NCI-H1105 treated with DMSO at 0.1 percent for 48 hours (cell line): ENCODE measurements around the gene MAPK12.

Experiments
- DNase-seq: peaks from one replicate; lab custom pipeline; 2025; lab: John Stamatoyannopoulos, UW

Gene MAPK12

DNA sequence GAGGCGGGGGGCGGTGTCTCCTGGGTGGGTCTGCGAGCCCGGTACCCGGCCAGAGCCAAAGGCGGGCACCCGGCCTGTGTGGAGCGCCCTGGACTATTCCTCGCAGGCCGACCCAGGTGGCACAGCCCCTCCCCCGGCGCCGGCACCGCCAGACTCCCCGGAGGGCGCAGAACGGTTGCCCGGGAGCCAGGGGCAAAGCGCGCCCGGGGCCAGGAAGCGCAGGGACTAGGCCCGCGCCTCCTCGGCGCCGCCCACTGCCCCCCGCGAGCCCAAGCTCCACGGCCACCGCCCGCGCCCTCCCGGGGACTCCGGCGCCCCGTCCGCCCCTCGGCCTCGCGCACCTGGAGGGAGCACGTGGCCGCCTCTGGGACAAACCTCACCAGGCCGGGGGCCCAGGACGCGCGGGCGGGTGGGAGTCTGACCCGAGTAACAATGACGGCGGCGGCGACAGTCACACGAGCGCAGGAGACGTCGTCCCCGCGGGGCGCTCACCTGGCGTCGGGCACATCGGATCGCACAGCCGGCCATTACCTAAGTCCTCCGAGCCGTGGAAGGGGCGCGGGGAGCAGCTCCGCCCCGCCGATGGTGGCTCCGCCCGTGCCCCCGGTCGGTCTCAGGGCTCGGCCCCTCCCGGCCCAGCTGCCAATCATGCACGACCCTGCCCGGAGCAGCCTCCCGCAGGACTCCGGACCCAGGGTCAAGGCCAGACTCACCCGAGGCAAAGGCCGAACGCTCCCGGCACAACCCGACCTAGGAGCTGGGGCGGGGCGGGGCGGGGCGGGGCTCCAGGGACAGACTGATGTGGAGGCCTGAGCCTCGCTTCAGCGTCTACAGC is 38.5 kb upstream of the MAPK12 start:
- no peak for DNase-seq

DNA sequence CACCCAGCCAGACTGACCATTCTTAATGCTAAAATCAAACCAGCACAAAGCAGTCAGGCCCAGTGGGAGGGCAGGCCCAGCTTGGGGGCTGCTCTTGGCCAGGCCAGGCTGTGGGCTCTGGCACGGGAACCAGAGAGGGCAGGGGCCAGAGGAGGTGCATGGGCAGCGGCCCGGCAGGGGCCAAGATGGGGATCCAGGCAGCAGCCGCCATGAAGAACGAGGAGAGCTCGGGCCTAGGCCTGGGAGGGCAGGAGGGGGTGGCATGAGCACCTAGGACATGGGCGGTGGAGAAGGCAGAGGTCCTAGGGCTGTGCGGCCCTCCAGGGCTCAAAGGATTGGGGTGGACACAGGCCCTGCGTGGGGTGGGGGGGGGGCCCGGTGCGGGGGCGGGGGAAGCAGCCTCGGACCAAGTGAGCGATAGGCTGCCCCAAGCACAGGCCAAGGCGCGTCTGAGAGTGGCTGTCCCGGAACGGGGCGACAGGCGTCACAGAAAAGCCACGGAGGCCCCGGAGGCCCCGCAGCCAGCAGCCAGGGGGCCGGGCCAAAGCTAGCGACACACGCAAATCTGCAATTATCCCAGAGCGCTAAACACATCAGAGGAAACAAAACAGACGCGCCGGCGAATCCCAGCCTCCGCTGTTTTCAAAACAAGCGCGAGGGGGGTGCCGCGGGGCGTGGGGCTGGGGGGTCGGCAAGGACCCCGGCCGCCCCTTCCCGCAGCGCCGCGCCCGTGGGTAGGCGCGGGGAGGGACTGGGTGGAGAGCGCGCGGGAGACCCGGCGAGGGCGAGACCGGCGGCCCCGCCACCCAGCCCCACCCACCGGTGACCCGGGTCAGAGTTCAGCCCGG is 37.7 kb upstream of the MAPK12 start:
- DNase-seq = no peak

DNA sequence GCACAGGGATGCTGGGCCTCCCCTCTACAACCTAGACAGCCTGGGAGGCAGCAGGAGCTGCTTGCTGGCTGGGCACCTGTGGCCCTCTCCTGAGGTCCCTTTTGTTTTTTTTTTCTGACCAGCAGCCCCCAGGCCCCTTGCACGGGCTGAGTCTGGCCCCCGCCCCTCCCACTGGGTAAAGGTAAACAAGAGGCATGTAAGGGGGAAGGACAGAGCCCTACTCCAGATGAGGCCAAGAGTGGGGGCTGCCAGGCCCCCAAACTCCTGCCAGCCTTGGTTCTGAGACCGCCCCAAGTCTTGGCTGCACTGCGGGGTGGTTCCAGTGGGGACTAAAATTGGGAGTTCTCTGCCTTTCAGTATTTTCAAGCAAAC is 36.8 kb upstream of the MAPK12 start:
- no peak for DNase-seq

DNA sequence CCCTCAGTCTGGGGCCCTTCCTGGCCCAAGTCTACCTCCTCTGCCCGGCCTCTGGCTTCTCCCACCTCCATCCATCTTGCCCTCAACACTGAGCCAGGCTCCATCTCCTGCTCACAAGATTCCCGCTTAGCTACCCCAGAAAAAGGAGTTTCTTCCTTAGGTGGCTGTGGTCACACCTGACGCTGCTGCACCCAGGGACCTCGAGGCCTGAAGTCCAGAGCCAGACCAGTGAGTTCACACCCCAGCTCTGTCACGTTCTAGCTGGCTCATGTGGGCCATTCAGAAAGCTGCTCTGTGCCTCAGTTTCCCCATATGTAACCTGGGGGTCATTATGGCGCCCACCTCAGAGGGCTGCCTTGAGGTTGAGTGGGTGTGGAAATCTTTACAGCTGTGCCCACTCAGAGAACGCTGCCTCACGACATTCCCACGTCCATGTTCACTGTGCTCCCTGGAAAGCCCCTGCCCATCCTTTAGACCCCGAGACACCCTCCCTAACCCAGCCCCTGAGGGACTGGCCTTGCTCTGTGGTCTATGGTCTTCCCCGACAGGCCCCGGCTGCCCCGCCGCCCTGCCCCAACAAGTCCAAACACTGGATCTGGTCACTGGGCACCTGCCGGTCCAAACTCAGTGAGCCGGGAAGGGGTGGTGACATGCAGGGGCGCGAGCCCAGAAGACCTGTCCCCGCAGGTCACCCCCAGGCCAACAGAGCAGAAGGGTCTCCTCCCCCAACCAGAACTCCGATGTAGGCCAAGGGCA is 36.2 kb upstream of the MAPK12 start:
- DNase-seq = no peak

DNA sequence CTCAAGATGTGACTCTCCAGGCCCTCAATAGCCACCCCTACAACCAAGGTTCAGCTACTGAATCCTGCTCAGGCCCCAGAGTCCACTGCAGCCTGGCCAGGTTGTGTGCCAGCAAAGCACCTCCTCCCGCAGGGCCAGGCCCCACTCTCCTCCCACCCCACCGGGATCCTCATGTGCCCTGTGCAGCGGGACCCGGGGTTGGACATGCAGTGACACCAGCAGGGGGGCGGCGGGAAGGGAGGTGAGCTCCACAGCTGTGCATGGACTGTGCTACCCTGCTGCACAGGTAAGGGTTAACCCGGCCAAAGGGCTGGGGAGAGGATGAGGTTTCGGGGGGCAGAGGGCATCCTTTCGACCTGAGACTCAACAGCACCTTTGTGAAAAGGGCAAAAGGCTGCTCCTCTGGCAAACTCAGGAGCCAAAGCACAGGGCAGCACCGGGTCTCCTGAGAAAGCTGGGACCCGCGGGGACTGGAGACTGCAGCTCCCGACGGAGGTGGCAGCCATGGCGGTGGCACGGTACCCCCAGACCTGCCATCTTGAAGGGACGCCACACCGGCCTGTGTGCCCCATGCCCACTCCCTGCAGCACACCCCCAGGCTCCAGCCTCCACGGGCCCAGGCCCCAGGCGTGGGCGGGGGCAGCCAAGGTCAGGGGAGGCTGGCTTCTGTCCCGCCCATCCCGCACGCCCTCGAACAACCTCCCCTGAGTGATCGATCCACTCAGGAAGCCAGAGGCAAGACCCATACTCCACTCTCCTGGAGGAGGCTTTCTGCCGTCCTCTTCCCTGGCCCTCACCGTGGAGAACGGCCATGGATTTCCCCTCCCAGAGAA is 35.4 kb upstream of the MAPK12 start:
- no peak for DNase-seq

DNA sequence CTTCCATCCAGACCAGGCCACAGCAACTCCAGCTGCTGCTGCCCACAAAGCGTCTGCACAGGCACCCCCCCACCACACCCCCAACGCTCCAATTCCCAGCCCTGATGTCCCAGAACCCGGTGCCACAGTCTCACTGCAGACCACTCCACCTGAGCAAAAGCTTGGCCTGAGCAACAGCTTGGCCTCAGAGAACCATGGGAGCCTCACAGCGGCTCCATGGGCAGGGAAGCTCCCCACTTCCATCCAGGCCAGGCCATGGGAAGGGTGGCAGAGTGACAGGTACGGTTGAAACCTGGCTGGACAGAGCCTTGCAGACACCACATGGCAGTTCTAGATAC is 32.8 kb upstream of the MAPK12 start:
- DNase-seq = no peak

DNA sequence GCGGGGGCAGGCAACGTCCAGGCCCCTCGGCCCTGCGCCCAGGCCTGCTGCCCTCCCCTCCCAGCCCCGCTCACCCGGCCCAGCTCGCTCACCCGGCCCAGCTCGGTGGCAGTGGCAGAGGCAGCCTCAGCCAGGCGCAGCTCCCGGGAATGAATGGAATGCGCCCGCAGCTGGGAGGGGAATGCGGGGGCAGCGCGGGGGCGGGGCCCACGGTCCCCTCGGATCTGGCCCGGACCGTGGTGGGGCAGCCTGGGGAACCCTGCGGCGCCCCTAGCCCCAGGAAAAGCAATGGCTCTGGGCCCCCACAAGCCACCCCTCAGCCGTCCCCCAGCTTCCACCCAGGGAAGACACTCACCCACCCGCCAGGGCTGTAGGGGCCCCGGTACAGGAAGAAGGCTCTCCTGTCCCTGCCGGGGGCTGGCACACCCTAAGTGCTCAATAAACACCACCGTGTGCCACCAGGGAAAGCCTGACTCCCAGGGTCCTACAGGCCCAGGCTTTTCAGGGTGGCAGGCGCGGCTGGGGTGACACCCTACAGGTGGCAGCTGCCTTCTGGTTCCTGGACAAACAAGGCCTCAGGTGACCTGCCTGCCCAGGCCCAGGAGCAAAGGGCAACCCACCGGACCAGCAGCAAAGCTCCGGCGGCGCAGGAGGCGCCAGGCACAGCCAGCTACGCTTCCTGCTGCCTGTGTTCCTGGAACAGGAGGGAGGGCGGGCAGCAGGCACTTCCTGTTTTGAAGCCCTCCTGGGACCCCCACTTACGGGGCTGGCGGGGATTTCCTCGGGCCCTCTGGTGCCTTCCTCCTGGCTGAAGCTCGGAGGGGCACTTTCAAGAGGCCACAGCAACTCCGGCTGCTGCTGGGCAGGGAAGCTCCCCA is 32.2 kb upstream of the MAPK12 start:
- no peak for DNase-seq

DNA sequence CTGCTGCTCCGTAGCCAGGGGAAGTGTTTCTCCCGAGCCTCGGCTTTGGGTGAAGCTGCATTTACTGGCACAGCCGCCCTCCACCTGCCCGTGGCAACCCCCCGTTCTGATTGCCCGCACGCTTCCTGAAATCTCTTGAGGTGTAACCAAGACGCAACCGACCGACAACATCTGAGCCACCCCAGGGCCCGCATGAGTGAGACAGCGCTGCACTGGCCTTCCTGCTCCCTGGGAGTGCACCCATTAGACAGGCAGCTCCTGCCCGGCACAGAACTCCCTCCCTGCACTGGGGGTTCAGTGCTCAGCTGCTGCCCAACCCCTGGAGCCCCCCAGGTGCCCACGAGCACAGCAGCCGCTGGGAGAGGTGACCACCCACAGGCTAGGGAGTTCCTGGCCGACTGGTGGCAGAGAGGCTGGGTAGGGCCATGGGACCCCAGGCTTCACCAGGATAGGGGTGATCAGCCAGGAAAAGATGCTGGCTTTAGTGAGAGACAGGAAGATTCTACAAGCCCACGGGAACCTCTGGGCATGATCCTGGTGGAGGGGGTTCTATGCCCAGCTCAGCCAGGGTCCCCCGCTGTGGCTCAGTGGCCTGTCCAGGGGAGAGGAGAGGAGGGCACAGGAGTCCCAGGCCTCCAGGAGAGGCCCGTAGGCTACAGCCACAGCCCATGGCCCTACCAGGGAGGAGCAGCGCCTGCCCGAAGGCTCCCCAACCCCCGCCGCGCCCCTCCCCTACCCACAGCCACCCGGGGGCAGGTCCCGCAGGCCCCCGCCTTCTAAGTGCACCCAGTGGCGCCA is 31.4 kb upstream of the MAPK12 start:
- no peak for DNase-seq

DNA sequence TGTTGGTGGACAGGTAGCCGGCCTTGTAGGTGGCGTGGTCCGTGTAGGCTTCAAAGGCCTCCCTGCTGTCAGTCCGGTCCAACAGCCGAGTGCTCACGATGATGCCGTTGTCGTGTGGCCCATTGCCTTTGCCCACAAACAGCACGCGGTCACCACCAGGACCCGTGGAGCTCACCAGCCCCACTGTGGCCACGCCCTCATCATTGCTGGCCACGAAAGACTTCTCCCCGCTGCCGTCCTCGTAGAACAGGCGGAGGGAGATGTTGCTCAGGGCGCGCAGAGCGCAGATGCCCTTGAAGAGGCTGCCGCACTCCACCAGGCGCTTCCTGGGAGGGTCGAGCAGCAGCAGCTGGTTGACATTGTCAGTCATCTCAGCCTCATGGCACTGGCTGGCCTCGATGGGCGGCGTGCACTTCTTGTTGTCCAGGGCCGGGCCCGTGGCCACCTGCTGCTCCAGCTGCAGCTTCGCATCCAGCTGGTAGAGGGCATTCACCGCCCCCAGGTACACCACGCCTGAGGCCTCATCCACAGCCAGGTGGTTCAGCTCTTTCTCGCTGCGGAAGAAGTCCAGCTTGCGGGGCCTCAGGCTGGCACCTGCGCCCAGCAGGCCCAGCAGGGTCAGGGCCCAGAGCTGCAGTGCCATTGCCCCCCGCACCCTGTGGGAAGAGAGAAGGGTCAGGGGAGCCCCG is 28.6 kb upstream of the MAPK12 start:
- DNase-seq = no peak

DNA sequence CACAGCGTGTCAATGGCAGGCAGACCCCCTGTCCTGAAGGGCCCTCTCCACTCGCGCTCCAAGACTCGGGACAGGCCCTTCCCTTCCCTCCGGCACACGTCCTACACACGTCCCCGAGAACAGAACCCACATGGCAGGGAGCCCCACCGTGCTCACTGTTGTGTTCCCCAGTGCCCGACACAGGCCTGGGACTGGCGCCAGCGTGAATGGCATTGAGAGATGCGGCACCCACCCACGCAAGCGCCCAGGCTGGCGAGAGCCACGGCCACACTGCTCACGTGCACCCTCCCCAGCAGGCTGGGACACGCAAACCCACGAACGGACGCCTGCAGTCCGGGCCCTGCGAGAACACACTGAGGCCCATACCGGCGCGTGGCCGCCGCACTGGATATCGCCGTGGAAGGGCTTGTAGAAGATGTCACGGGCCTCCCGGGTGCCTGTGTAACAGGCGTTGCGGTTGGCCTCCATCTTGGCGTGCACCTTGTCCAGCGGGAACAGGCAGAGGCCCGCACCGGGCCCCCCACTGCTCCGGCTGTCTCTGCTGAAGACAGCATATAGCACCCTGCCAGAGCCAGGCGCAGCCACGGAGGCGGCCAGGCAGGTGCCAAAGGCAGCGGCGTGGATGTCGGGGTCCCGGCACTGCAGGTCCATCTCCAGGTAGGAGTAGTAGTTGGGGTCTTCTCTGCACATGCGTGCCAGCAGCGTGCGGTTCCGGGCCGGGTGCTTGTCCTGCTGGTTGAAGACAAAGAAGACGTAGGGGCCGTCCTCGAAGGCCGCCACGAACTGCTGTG is 27.9 kb upstream of the MAPK12 start:
- DNase-seq = no peak

DNA sequence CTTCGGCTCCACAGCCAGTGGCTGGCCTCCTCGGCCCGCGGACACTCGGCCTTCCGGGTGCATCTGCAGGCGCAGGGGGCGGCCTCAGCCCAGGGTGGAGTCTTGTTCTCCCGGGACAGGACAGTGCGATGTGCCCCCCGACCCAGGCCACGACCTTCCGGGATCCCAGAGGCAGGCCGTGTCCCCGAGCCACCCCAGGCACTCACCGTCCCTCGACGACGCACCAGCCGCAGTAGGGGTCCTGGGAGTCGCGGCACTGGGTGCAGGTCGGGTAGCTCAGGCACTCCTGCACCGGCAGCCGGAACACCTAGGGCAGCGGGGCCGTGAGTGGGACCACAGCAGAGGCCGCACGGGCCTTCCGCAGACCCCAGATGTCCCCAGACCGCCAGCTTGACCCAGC is 26.2 kb upstream of the MAPK12 start:
- no peak for DNase-seq

DNA sequence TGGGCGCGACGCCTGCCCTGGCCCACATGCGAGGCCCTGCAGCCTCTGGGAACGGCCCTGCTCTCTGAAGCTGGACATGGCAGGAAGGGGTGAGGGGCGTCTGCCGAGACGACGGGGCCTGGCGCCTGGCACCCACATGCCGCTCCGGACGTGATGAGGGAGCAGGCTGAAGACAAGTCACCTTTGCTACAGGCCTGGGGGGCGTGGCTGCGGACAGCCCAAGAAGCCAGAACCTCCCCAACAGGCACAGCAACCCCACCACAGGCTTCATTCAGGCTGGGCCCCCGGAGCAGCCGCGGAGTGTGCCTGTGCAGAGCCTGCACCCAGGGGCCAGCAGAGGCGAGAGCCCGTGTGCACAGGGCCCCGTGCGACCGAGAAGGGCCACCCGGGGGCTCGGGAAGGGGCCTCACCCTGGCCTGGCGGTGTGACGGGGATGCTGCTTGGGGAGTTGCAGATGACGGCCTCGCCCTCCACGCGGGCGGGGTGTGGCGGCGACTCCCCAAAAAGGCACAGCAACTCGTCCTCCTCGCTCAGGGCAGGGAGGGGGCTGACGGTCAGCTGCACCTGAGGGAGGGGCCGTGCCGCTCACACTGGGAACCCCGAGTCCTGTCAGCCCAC is 25.3 kb upstream of the MAPK12 start:
- no peak for DNase-seq

DNA sequence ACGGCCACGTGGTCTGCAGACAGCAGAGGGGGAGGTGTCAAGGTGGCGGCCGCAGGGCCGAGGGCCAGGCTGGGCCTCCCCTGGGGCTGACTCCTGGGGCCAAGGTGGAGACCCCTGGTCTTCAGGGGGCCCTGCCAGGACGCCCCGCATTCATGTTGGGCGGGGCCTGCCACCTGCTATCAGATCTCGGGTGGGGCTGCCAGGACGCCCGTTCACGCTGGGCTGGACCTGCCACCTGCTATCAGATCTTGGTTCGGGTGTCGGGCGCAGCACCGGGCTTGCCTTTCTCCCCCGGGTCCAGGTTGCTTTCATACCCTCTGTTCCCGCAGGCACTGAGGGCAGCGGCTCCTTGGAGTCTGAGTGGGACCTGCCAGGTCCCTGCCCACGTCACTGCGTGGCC is 24.8 kb upstream of the MAPK12 start:
- no peak for DNase-seq

DNA sequence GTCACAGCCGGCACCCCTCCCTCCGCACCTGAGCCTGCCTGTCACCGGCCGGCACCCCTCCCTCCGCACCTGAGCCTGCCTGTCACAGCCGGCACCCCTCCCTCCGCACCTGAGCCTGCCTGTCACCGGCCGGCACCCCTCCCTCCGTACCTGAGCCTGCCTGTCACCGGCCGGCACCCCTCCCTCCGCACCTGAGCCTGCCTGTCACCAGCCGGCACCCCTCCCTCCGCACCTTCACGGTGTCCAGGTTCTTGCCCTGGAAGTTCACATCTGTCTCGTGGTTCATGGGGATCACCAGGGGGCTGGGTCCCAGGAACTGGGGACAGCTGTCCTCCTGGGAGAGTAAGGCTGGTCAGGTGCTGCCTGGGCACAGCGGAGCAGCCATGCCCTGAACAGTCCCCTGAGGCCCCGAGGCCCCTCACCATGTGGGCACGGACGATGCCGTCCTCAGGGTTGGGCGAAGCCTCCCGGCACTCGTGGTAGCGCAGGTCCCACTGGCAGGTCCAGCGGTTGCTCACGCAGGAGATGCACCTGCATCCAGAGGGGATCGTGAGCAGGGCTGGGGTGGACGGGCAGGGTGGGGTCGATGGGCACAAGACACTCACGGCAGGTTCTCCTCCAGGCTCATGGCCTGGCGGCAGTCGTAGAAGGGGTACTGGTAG is 24.2 kb upstream of the MAPK12 start:
- no peak for DNase-seq

DNA sequence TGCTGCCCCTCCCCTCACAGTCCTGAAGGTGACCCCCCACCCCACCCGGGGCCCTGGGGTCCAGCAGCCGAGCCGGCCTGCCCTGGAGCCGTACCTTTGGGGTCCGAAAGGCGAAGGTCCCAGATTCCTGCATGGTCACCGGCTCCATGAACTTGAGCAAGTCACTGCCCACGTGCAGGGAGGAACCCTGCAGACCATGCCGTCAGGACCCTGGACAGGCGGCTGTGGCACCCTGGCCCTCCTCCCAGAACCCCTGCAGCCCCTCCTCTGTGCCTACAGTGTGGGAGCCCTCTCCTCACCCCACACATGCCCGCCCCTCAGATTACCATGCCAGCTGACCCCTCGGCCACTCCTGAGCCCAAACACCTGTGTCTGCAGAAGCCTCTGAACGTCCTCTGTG is 23.0 kb upstream of the MAPK12 start:
- DNase-seq = no peak

DNA sequence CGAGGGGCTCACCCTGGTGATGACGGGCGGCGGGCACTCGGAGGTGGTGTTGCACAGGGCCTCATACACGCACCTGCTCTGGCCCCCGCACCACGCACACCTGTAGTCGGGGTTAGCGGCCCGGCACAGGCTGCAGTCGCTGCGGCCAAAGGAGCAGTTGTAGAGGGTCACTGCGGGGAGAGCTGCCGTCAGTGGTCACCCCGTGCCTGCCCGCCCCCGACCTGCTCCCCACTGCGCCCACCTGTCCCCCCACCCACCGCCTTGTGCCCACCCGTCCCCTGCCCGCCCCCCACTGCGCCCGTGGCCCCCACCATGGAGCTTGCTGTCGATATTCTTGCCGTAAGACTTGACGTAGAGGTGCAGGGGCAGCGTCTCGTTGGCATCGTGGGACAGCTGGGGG is 22.3 kb upstream of the MAPK12 start:
- DNase-seq = no peak

DNA sequence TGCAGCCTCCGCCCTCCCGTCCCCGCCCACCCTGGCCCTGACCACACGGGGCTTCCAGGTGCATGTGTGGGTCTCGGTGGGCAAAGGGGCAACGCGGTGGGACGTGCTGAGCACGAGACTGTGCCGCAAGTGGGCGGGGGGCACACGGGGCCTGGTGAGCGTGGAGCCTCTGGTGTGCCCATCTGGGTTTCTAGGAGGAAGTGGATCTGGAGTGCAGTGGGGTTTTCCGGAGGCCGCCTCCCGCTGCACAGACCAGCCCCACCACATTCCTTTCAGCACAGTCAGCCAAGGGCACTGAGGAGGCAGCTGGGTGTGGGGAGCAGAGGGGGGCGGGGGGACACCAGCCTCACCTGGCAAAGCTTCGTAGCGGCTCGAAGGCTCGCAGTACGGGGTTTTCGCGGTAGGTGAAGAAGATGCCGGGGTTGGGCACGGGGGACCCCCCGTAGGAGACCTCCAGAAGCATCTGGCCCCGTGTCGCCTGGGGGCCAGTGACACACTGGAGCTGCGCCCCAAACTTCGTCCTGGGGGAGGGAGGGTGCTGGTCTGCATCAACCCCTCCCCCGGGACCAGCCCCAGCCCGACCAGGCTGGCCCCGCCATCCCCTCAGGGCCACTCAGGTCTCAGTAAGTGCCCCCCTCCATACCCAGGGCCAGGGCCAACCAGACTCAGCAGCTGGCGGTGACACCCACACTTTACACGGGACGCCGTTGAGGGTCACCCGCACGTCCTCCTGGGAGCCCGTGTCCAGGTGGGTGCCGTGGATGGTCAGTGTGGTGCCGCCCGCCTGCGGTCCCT is 21.1 kb upstream of the MAPK12 start:
- no peak for DNase-seq
